Astrocyte (in vitro differentiated cells and primary cell): ENCODE measurements around the gene EPS8. TPM values are rescaled to one million over a fixed set of nuclear protein-coding genes. Genes with fewer than 3 reads are reported as not detected.

Experiments
- DNase-seq: peaks from one replicate; pipeline ENCODE4 v3.0.0-alpha.2; 2010; ENCODE audit warnings: low read depth
- FAIRE-seq: peaks from 2 replicates; lab custom pipeline; 2011; peaks lifted over from hg19 to GRCh38; lab: Jason Lieb, UNC
- H2AFZ ChIP-seq: 2 replicates; pipeline ENCODE4 v1.6.0; 2012; ENCODE audit warnings: low read depth, low read length, inconsistent platforms
- H3K27ac ChIP-seq: 2 replicates; pipeline ENCODE4 v1.5.1; 2011; ENCODE audit warnings: low read depth, low read length, inconsistent platforms
- H3K27me3 ChIP-seq: 2 replicates; pipeline ENCODE4 v1.6.0; 2011; ENCODE audit warnings: low read length, inconsistent platforms; ENCODE audit not compliant: insufficient read depth
- H3K36me3 ChIP-seq: 2 replicates; pipeline ENCODE4 v1.5.1; 2011; ENCODE audit warnings: low read length, inconsistent platforms; ENCODE audit not compliant: insufficient read depth
- H3K4me1 ChIP-seq: 2 replicates; pipeline ENCODE4 v1.5.1; 2011; ENCODE audit warnings: low read length, inconsistent platforms; ENCODE audit not compliant: insufficient read depth
- H3K4me2 ChIP-seq: 2 replicates; pipeline ENCODE4 v1.6.0; 2012; ENCODE audit warnings: low read length, inconsistent platforms
- H3K4me3 ChIP-seq: 2 replicates; pipeline ENCODE4 v1.5.1; 2011; ENCODE audit warnings: low read depth, mild to moderate bottlenecking, low read length, inconsistent platforms; ENCODE audit not compliant: insufficient read depth
- H3K79me2 ChIP-seq: 2 replicates; pipeline ENCODE4 v1.6.0; 2012; ENCODE audit warnings: mild to moderate bottlenecking, low read length, inconsistent platforms; ENCODE audit not compliant: insufficient read depth
- H3K9ac ChIP-seq: 2 replicates; pipeline ENCODE4 v1.6.0; 2012; ENCODE audit warnings: mild to moderate bottlenecking, low read length, inconsistent platforms
- H3K9me3 ChIP-seq: 2 replicates; pipeline ENCODE4 v1.5.1; 2012; ENCODE audit warnings: low read depth, mild to moderate bottlenecking, low read length, inconsistent platforms; ENCODE audit not compliant: insufficient read depth
- H4K20me1 ChIP-seq: 2 replicates; pipeline ENCODE4 v1.6.0; 2012; ENCODE audit warnings: low read length, inconsistent platforms; ENCODE audit not compliant: insufficient read depth
- H3K27ac Mint-ChIP-seq: one replicate; pipeline ENCODE4 v1.8.0; 2021; ENCODE audit warnings: mild to moderate bottlenecking, mixed read lengths; ENCODE audit not compliant: unreplicated experiment
- H3K27me3 Mint-ChIP-seq: one replicate; pipeline ENCODE4 v1.8.0; 2021; ENCODE audit warnings: low read depth, mixed read lengths; ENCODE audit not compliant: unreplicated experiment
- H3K36me3 Mint-ChIP-seq: one replicate; pipeline ENCODE4 v1.8.0; 2021; ENCODE audit warnings: low read depth, mixed read lengths; ENCODE audit not compliant: unreplicated experiment
- H3K4me1 Mint-ChIP-seq: one replicate; pipeline ENCODE4 v1.8.0; 2021; ENCODE audit warnings: low read depth, mixed read lengths; ENCODE audit not compliant: unreplicated experiment
- H3K4me3 Mint-ChIP-seq: one replicate; pipeline ENCODE4 v1.8.0; 2021; ENCODE audit warnings: mild to moderate bottlenecking, moderate library complexity, mixed read lengths; ENCODE audit not compliant: unreplicated experiment
- H3K9me3 Mint-ChIP-seq: one replicate; pipeline ENCODE4 v1.8.0; 2021; ENCODE audit warnings: mild to moderate bottlenecking, mixed read lengths; ENCODE audit not compliant: unreplicated experiment
- CTCF ChIP-seq: IDR thresholded peaks from 2 replicates; pipeline ENCODE4 v1.5.1; 2011; ENCODE audit warnings: low read depth, mild to moderate bottlenecking, inconsistent platforms, low read length, moderate library complexity; ENCODE audit not compliant: insufficient read depth
- EZH2 ChIP-seq: IDR thresholded peaks from 2 replicates; pipeline ENCODE4 v1.6.1; 2012; ENCODE audit warnings: mild to moderate bottlenecking, low read length, inconsistent platforms; ENCODE audit not compliant: insufficient read depth
- total RNA-seq: library from RNA; stranded (reverse); gene quantifications from 2 replicates; pipeline ENCODE4 v1.2.1, GENCODE V29; 2021

Gene EPS8
- total RNA-seq, 1 donor from 2014 or later, result 31.8 TPM

- Mint-ChIP-seq H3K36me3 (peaks cover 1% of the 10 kb centered on the region), H3K27ac (no peak overlapping the region), H3K4me3 (no peak overlapping the region), H3K9me3 (no peaks in the 10 kb centered on the region), H3K27me3 (no peaks in the 10 kb centered on the region), H3K4me1 (peaks cover 28% of the 10 kb centered on the region)
- TF ChIP-seq CTCF (no peak), EZH2 (no peak)
- Histone ChIP-seq H3K79me2 (peaks cover 90% of the 10 kb centered on the region), H3K27ac (no peak overlapping the region), H3K4me2 (no peak overlapping the region), H3K4me3 (no peak overlapping the region), H3K9ac (no peak overlapping the region), H4K20me1 (no peaks in the 10 kb centered on the region), H3K36me3 (no peaks in the 10 kb centered on the region), H2AFZ (no peak overlapping the region), H3K4me1 (peaks cover 25% of the 10 kb centered on the region), H3K9me3 (no peaks in the 10 kb centered on the region), H3K27me3 (no peaks in the 10 kb centered on the region)
- no peak for DNase-seq
- FAIRE-seq, result no peak
Observed at GRCh38 chr12:15719230-15719629, 70.0 kb downstream of the EPS8 start.

GRCh38 chr12:15717940-15718567 is 71.1 kb downstream of the EPS8 start:
- Mint-ChIP-seq H3K4me1 (peaks cover 28% of the 10 kb centered on the region), H3K27me3 (no peaks in the 10 kb centered on the region), H3K9me3 (no peaks in the 10 kb centered on the region), H3K27ac (peak overlapping the region; percentile 24), H3K36me3 (peaks cover 1% of the 10 kb centered on the region), H3K4me3 (no peak overlapping the region)
- Histone ChIP-seq H3K27ac (peak overlapping the region; percentile 29), H3K27me3 (no peaks in the 10 kb centered on the region), H3K4me1 (peaks cover 25% of the 10 kb centered on the region), H3K79me2 (peaks cover 87% of the 10 kb centered on the region), H2AFZ (no peak overlapping the region), H3K9ac (no peak overlapping the region), H3K4me2 (peak overlapping the region; percentile 2), H3K36me3 (no peaks in the 10 kb centered on the region), H4K20me1 (no peaks in the 10 kb centered on the region), H3K9me3 (no peaks in the 10 kb centered on the region), H3K4me3 (no peak overlapping the region)
- no peak for FAIRE-seq
- TF ChIP-seq CTCF, result no peak
- no peak for TF ChIP-seq EZH2
- DNase-seq, result no peak

GRCh38 chr12:15716581-15716980 is 72.6 kb downstream of the EPS8 start:
- H3K27me3 Mint-ChIP-seq, result no peaks in the 10 kb centered on the region
- no peaks in the 10 kb centered on the region for H3K9me3 ChIP-seq
- TF ChIP-seq CTCF (no peak), EZH2 (no peak)
- no peak overlapping the region for H3K9ac ChIP-seq
- no peak overlapping the region for H3K4me2 ChIP-seq
- H3K4me3 ChIP-seq, result no peak overlapping the region
- H3K27ac ChIP-seq, result no peak overlapping the region
- FAIRE-seq (no peak), DNase-seq (no peak)
- peaks cover 16% of the 10 kb centered on the region for H3K4me1 ChIP-seq
- H2AFZ ChIP-seq, result no peak overlapping the region
- H4K20me1 ChIP-seq, result no peaks in the 10 kb centered on the region
- no peaks in the 10 kb centered on the region for H3K36me3 Mint-ChIP-seq
- H3K9me3 Mint-ChIP-seq, result no peaks in the 10 kb centered on the region
- H3K4me3 Mint-ChIP-seq, result no peak overlapping the region
- no peaks in the 10 kb centered on the region for H3K36me3 ChIP-seq
- peaks cover 88% of the 10 kb centered on the region for H3K79me2 ChIP-seq
- H3K4me1 Mint-ChIP-seq, result peaks cover 24% of the 10 kb centered on the region
- no peak overlapping the region for H3K27ac Mint-ChIP-seq
- H3K27me3 ChIP-seq, result no peaks in the 10 kb centered on the region
